K562 (cell line): Measurements from ENCODE around the gene SCYL1. TPM values are rescaled to one million over a fixed set of nuclear protein-coding genes. Genes with fewer than 3 reads are reported as not detected.

Experiments
- CUX1 ChIP-seq: fragments of 200-800 bp; sonication (Bioruptor generic); IDR thresholded peaks from 2 replicates; pipeline ENCODE4 v1.6.1; 2016; ENCODE audit warnings: missing genetic modification characterization, missing compliant biosample characterization
- DMBX1 ChIP-seq: fragments of 250-450 bp; sonication (Bioruptor Pico); IDR thresholded peaks from 2 replicates; pipeline ENCODE4 v1.8.0; 2022; ENCODE audit warnings: inconsistent platforms, mild to moderate bottlenecking, moderate library complexity, borderline replicate concordance
- ETV1 ChIP-seq: fragments of 450-650 bp; conservative IDR thresholded peaks from 2 replicates; pipeline ENCODE4 v1.6.1; 2016; ENCODE audit warnings: missing genetic modification characterization, control low read depth, low read depth, missing compliant biosample characterization
- EZH2 ChIP-seq: IDR thresholded peaks from 2 replicates; pipeline ENCODE4 v1.6.1; 2012; ENCODE audit warnings: low read depth, mild to moderate bottlenecking, inconsistent platforms, low read length, borderline replicate concordance
- FOSL1 ChIP-seq: fragments of 200-800 bp; sonication (Bioruptor generic); conservative IDR thresholded peaks from 2 replicates; pipeline ENCODE4 v1.6.1; 2016; ENCODE audit warnings: missing genetic modification characterization, missing compliant biosample characterization
- FOXM1 ChIP-seq, 2 experiments: fragments of 450-650 bp in 1 of 2; sonication (generic) in 1 of 2; formaldehyde crosslinking in 1 of 2; IDR thresholded peaks; 2 replicates each; pipeline versions ENCODE4 v1.6.1 to v1.9.0; 2017 to 2022; ENCODE audit warnings: low read depth in 2 of 2, mild to moderate bottlenecking in 2 of 2, missing genetic modification reagents in 1 of 2, moderate library complexity in 1 of 2
- HLTF ChIP-seq: fragments of 450-650 bp; IDR thresholded peaks from 2 replicates; pipeline ENCODE4 v1.6.1; 2016
- JUND ChIP-seq, 2 experiments: IDR thresholded peaks; 2 replicates in 1 of 2; 3 replicates in 1 of 2; pipeline ENCODE4 v1.6.1; 2011; ENCODE audit warnings: borderline replicate concordance in 2 of 2, low read depth in 2 of 2, low read length in 2 of 2, improper control_type of control experiment in 1 of 2, missing biosample characterization in 1 of 2, missing genetic modification characterization in 1 of 2, missing genetic modification reagents in 1 of 2
- MCM3 ChIP-seq: fragments of 450-650 bp; IDR thresholded peaks from 2 replicates; pipeline ENCODE4 v1.6.1; 2016
- MTA3 ChIP-seq: fragments of 450-650 bp; formaldehyde crosslinking; IDR thresholded peaks from 2 replicates; pipeline ENCODE4 v1.6.1; 2017; ENCODE audit warnings: mild to moderate bottlenecking, borderline replicate concordance
- MXI1 ChIP-seq: IDR thresholded peaks from 2 replicates; pipeline ENCODE4 v1.6.1; 2011; ENCODE audit warnings: low read depth, mild to moderate bottlenecking, improper control_type of control experiment, low read length
- NRF1 ChIP-seq, 2 experiments: fragments of 450-650 bp; IDR thresholded peaks in 1 of 2; conservative IDR thresholded peaks in 1 of 2; 2 replicates each; pipeline ENCODE4 v1.6.1; 2014; ENCODE audit warnings: mild to moderate bottlenecking in 2 of 2
- PHF21A ChIP-seq: fragments of 450-650 bp; IDR thresholded peaks from 2 replicates; pipeline ENCODE4 v1.6.1; 2017; ENCODE audit warnings: low read depth, borderline replicate concordance
- PYGO2 ChIP-seq: fragments of 450-650 bp; IDR thresholded peaks from 2 replicates; pipeline ENCODE4 v1.6.1; 2016; ENCODE audit warnings: mild to moderate bottlenecking, missing genetic modification characterization, moderate library complexity, missing compliant biosample characterization
- RBM17 ChIP-seq: fragments of 200-400 bp; formaldehyde crosslinking; IDR thresholded peaks from 2 replicates; pipeline ENCODE4 v1.6.1; 2017; ENCODE audit warnings: low read depth, mild to moderate bottlenecking, low read length, borderline replicate concordance
- SUPT5H ChIP-seq: fragments of 450-650 bp; IDR thresholded peaks from 2 replicates; pipeline ENCODE4 v1.6.1; 2016
- THRAP3 ChIP-seq: fragments of 450-650 bp; IDR thresholded peaks from 2 replicates; pipeline ENCODE4 v1.6.1; 2016; ENCODE audit warnings: mild to moderate bottlenecking, inconsistent platforms, borderline replicate concordance
- ZKSCAN3 ChIP-seq: fragments of 250-450 bp; sonication (Bioruptor Pico); IDR thresholded peaks from 2 replicates; pipeline ENCODE4 v1.4.0; 2020
- ZNF175 ChIP-seq: fragments of 200-800 bp; sonication (Bioruptor generic); IDR thresholded peaks from 2 replicates; pipeline ENCODE4 v1.6.1; 2016; ENCODE audit warnings: low read depth, mild to moderate bottlenecking, missing genetic modification characterization, missing compliant biosample characterization
- ZNF311 ChIP-seq: fragments of 250-450 bp; sonication (Bioruptor Pico); IDR thresholded peaks from 2 replicates; pipeline ENCODE4 v1.4.0; 2020; ENCODE audit warnings: mild to moderate bottlenecking, moderate library complexity
- ZNF57 ChIP-seq: fragments of 450-650 bp; formaldehyde crosslinking; IDR thresholded peaks from 2 replicates; pipeline ENCODE4 v1.4.0; 2020; ENCODE audit warnings: mild to moderate bottlenecking, moderate library complexity
- ZNF584 ChIP-seq: fragments of 200-800 bp; sonication (Bioruptor generic); IDR thresholded peaks from 2 replicates; pipeline ENCODE4 v1.6.1; 2016; ENCODE audit warnings: low read depth, mild to moderate bottlenecking, missing genetic modification characterization, missing compliant biosample characterization
- ZNF699 ChIP-seq: fragments of 250-450 bp; sonication (Bioruptor Pico); IDR thresholded peaks from 2 replicates; pipeline ENCODE4 v1.8.0; 2021; ENCODE audit warnings: mild to moderate bottlenecking, moderate library complexity; ENCODE audit not compliant: insufficient replicate concordance
- ZZZ3 ChIP-seq: fragments of 450-650 bp; IDR thresholded peaks from 2 replicates; pipeline ENCODE4 v1.6.1; 2016; ENCODE audit warnings: antibody characterized with exemption, mild to moderate bottlenecking, moderate library complexity
- polyA plus RNA-seq, 8 experiments: library from polyadenylated mRNA; depleted of rRNA in 4 of 8; stranded (reverse) in 5 of 8; unstranded in 3 of 8; fragments of >200 nt; fragmentation: Nextera tagmentation in 2 of 8; fragmentation: Illumina TruSeq in 1 of 8; extraction: Ambion mirVana in 2 of 8; extraction: Trizol in 1 of 8; gene quantifications; 2 replicates each; pipeline versions ENCODE4 v1.2.1 to v1.2.3, GENCODE V29; 2011 to 2014; ENCODE audit warnings: inconsistent platforms in 1 of 8, missing spikeins in 1 of 8
- total RNA-seq, 7 experiments: library from RNA; depleted of rRNA in 6 of 7; stranded (reverse); fragments of >200 nt in 6 of 7; fragmentation: Illumina TruSeq in 2 of 7; extraction: Trizol in 2 of 7; gene quantifications; 2 replicates each; pipeline versions ENCODE4 v1.2.1 to v1.2.3, GENCODE V29; 2011 to 2021; ENCODE audit warnings: low replicate concordance in 1 of 7

The SCYL1 gene
- total and polyA plus RNA-seq, 9 of the 15 experiments (the other 6 are each of a cell fraction or from before 2014, with no cell fraction given): 1.9 to 145 (median 57.6) TPM

- TF ChIP-seq CUX1 (CRISPR knock-in tag) (no peak; the same call in 1 of the 2 replicates), THRAP3 (peak; percentile 95), ZNF584 (no peak; the same call in 1 of the 2 replicates), ZNF175 (CRISPR knock-in tag) (no peak), FOSL1 (tag) (peak; percentile 42), MTA3 (peak; percentile 62; the same call in 1 of the 2 replicates), ZKSCAN3 (no peak), NRF1 (conservative IDR thresholded peaks at IDR 0.05 in 1 of 2, IDR thresholded peaks at IDR 0.05 in 1 of 2) (no peak; a peak in 2 of 4 replicates), JUND (IDR thresholded peaks at IDR 0.05; ENCODE audit: borderline replicate concordance, low read depth, low read length) (0 out of 2 replicates have a peak, but pooled peaks have one; percentile 37), JUND (tag; IDR thresholded peaks at IDR 0.05; ENCODE audit: borderline replicate concordance, low read depth, low read length) (no peak), MCM3 (no peak), MXI1 (no peak; the same call in 1 of the 2 replicates), PYGO2 (peak; percentile 58; the same call in 1 of the 2 replicates), PHF21A (no peak), DMBX1 (CRISPR knock-in tag) (peak; percentile 48), ZNF699 (CRISPR knock-in tag) (no peak), ETV1 (tag) (peak; percentile 38; the same call in 1 of the 2 replicates), ZNF57 (CRISPR knock-in tag) (peak; percentile 93), SUPT5H (peak; percentile 99), FOXM1 (IDR thresholded peaks at IDR 0.05; ENCODE audit: low read depth) (peak; percentile 26; the same call in 1 of the 2 replicates), FOXM1 (CRISPR knock-in tag; IDR thresholded peaks at IDR 0.05; ENCODE audit: low read depth) (peak; percentile 35; the same call in 1 of the 2 replicates), HLTF (peak; percentile 66; the same call in 1 of the 2 replicates), EZH2 (peak; percentile 94), ZZZ3 (no peak), RBM17 (no peak; the same call in 1 of the 2 replicates), ZNF311 (CRISPR knock-in tag) (no peak)
Observed at GRCh38 chr11:65506772-65507505, 17.9 kb upstream of the SCYL1 start (continued).
